B cell (primary cell): ENCODE data around the gene WDR19. TPM values are rescaled to one million over a fixed set of nuclear protein-coding genes. Genes with fewer than 3 reads are reported as not detected.

ENCODE experiments used
- ATAC-seq: fragments of 200-7000 bp; cut with Tn5 transposase; one replicate; pipeline ENCODE4 v1.10.0; 2021; ENCODE audit warnings: low read depth, mild to moderate bottlenecking, moderate number of reproducible peaks, moderate library complexity
- CTCF ChIA-PET: fragments of 350-600 bp; sonication (Branson Sonifier 250); formaldehyde crosslinking; loops from one replicate; lab custom pipeline; 2021; ENCODE audit warnings: antibody characterized with exemption, inconsistent platforms; lab: Charles Lee
- POLR2A ChIA-PET: fragments of 350-600 bp; sonication (Branson Sonifier 250); formaldehyde crosslinking; loops from one replicate; lab custom pipeline; 2021; ENCODE audit warnings: antibody characterized with exemption; lab: Charles Lee
- DNase-seq: peaks from one replicate; pipeline ENCODE4 v3.0.0; 2013
- H2AFZ ChIP-seq: 2 replicates; pipeline ENCODE4 v1.6.1; 2012; ENCODE audit warnings: mild to moderate bottlenecking, low read depth, low read length; ENCODE audit not compliant: insufficient read depth, poor library complexity, severe bottlenecking
- H3K27ac ChIP-seq, 2 donors: 1 replicate in 1 of 2; 2 replicates in 1 of 2; pipeline ENCODE4 v1.5.1; 2012 to 2013; ENCODE audit warnings: low read length in 2 of 2, mild to moderate bottlenecking in 2 of 2, moderate library complexity in 1 of 2
- H3K27me3 ChIP-seq, 4 experiments: fragments of 200-600 bp in 1 of 4; sonication (generic) in 1 of 4; replicated peaks in 1 of 4; 1 replicate in 2 of 4; 2 replicates in 2 of 4; pipeline versions ENCODE4 v1.6.1 to v1.7.0; 2013 to 2016; ENCODE audit warnings: low read length in 3 of 4, mild to moderate bottlenecking in 2 of 4, mixed read lengths in 1 of 4, moderate library complexity in 1 of 4; ENCODE audit not compliant: insufficient read depth in 4 of 4, control insufficient read depth in 3 of 4; ENCODE audit errors: control extremely low read depth in 1 of 4
- H3K36me3 ChIP-seq, 2 experiments: replicated peaks in 1 of 2; 1 replicate in 1 of 2; 2 replicates in 1 of 2; pipeline versions ENCODE4 v1.6.1 to v1.7.1; 2013; ENCODE audit warnings: low read length in 1 of 2; ENCODE audit not compliant: insufficient read depth in 2 of 2, control insufficient read depth in 1 of 2; ENCODE audit errors: control extremely low read depth in 1 of 2, extremely low read depth in 1 of 2
- H3K4me1 ChIP-seq, 2 donors: fragments of 200-600 bp in 1 of 2; sonication (generic) in 1 of 2; 1 replicate in 1 of 2; 2 replicates in 1 of 2; pipeline versions ENCODE4 v1.5.1 to v1.6.1; 2013 to 2017; ENCODE audit warnings: low read length in 2 of 2; ENCODE audit not compliant: control insufficient read depth in 2 of 2, insufficient read depth in 2 of 2
- H3K4me2 ChIP-seq: replicated peaks from 2 replicates; pipeline ENCODE3; 2012; ENCODE audit warnings: mild to moderate bottlenecking, low read depth, low read length; ENCODE audit not compliant: poor library complexity, severe bottlenecking
- H3K4me3 ChIP-seq, 5 experiments: fragments of 200-600 bp in 1 of 5; sonication (generic) in 1 of 5; 1 replicate in 3 of 5; 2 replicates in 2 of 5; pipeline versions ENCODE4 v1.5.1 to v1.7.0; 2011 to 2016; ENCODE audit warnings: low read length in 4 of 5, mild to moderate bottlenecking in 4 of 5, low read depth in 2 of 5, control low read depth in 1 of 5, moderate library complexity in 1 of 5; ENCODE audit not compliant: insufficient read depth in 1 of 5; ENCODE audit errors: control extremely low read depth in 1 of 5, extremely low read depth in 1 of 5
- H3K79me2 ChIP-seq: fragments of 200-600 bp; sonication (generic); one replicate; pipeline ENCODE4 v1.6.0; 2016; ENCODE audit warnings: low read length; ENCODE audit not compliant: control insufficient read depth, insufficient read depth
- H3K9ac ChIP-seq: fragments of 200-600 bp; sonication (generic); 2 replicates; pipeline ENCODE4 v1.6.1; 2017; ENCODE audit warnings: mild to moderate bottlenecking, low read length, moderate library complexity
- H3K9me3 ChIP-seq, 3 donors: one replicate each; pipeline versions ENCODE4 v1.6.1 to v1.7.1; 2013; ENCODE audit warnings: low read length in 2 of 3; ENCODE audit not compliant: control insufficient read depth in 2 of 3, insufficient read depth in 1 of 3; ENCODE audit errors: control extremely low read depth in 1 of 3
- H4K20me1 ChIP-seq: 2 replicates; pipeline ENCODE4 v1.6.0; 2012; ENCODE audit warnings: mild to moderate bottlenecking, low read length; ENCODE audit not compliant: insufficient read depth, control insufficient read depth, poor library complexity, severe bottlenecking
- H3K27ac Mint-ChIP-seq: one replicate; pipeline ENCODE4 v1.8.0; 2021; ENCODE audit warnings: mixed read lengths
- H3K27me3 Mint-ChIP-seq: one replicate; pipeline ENCODE4 v1.8.0; 2021; ENCODE audit warnings: mixed read lengths
- H3K4me1 Mint-ChIP-seq: one replicate; pipeline ENCODE4 v1.8.0; 2021; ENCODE audit warnings: mixed read lengths
- H3K4me3 Mint-ChIP-seq: one replicate; pipeline ENCODE4 v1.8.0; 2021; ENCODE audit warnings: mixed read lengths
- H3K9me3 Mint-ChIP-seq: one replicate; pipeline ENCODE4 v1.8.0; 2022; ENCODE audit warnings: mixed read lengths; ENCODE audit not compliant: insufficient read depth
- CTCF ChIP-seq: fragments of 200-600 bp; IDR thresholded peaks from one replicate; pipeline ENCODE4 v1.8.0; 2022; ENCODE audit warnings: antibody characterized with exemption, mild to moderate bottlenecking
- EZH2 ChIP-seq: IDR thresholded peaks from 2 replicates; pipeline ENCODE4 v1.6.1; 2012; ENCODE audit warnings: borderline replicate concordance, low read depth, mild to moderate bottlenecking, moderate library complexity, low read length; ENCODE audit not compliant: insufficient read depth, poor library complexity, severe bottlenecking
- WGBS: methylation state at CpG from one replicate; pipeline ENCODE4 v1.1.5; 2013; ENCODE audit warnings: missing lambda C conversion rate; ENCODE audit not compliant: insufficient coverage; 5-methylcytosine and 5-hydroxymethylcytosine counted together
- intact Hi-C: fragments of 100-400 bp; cut with micrococcal nuclease; formaldehyde crosslinking; loops from one replicate; pipeline ENCODE4 v1.10.0; 2022
- polyA plus RNA-seq: library from polyadenylated mRNA; depleted of rRNA; stranded (reverse); fragments of >200 nt; gene quantifications from 2 replicates; pipeline ENCODE4 v1.2.3, GENCODE V29; 2012
- total RNA-seq, 2 donors: library from RNA; stranded (reverse); fragments of 120-200 nt in 1 of 2; gene quantifications; 1 replicate in 1 of 2; 2 replicates in 1 of 2; pipeline versions ENCODE4 v1.2.3 to v1.2.4, GENCODE V29; 2013 to 2022

The WDR19 gene
- total and polyA plus RNA-seq, 2 donors (not counting 1 experiment from before 2014, with no cell fraction given): 35.1 to 79.8 TPM

DNA sequence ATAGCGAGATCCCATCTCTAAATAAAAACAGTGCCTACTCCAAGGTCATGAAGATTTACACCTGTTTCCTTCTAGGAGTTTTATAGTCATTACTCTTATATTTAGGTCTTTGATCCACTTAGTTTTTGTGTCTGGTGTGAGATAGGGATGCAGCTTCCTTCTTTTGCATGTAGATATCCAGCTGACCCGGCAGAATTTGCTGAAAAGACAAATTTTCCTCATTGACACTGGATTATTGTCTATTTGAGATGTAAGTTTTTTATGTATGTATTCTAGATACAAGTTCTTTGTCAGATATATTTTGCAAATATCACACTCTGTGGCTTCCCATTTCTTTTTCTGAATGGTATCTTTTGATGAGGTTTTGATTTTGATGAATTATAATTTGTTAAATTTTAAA is 98.4 kb downstream of the WDR19 start:
- intact Hi-C loops: no loop called here
- H3K4me3 Mint-ChIP-seq: no peak overlapping the region
- no peaks in the 10 kb centered on the region for H3K4me1 ChIP-seq
- no peak overlapping the region for H3K4me3 ChIP-seq
- no peak overlapping the region for H2AFZ ChIP-seq
- H3K9me3 ChIP-seq: no peaks in the 10 kb centered on the region
- H3K27ac Mint-ChIP-seq: no peak overlapping the region
- TF ChIP-seq EZH2 (no peak), CTCF (no peak)
- DNase-seq: no peak
- H3K4me2 ChIP-seq: no peak overlapping the region
- no peaks in the 10 kb centered on the region for H3K27me3 ChIP-seq
- ChIA-PET CTCF (no interaction called here), POLR2A (interaction anchor here (0.6 kb wide), 1 partner anchor 383 kb away, joined by 3 read pairs; no protein-coding TSS in a partner anchor)
- no peak overlapping the region for H3K9ac ChIP-seq
- H3K36me3 ChIP-seq: peaks cover 0 to 12% of the 10 kb centered on the region in 2 experiments
- no peaks in the 10 kb centered on the region for H3K79me2 ChIP-seq
- no CpG with 5 or more reads among the region's 2 CpGs for WGBS
- no peak overlapping the region for H3K27ac ChIP-seq
- H3K9me3 Mint-ChIP-seq: no peaks in the 10 kb centered on the region
- no peaks in the 10 kb centered on the region for H3K4me1 Mint-ChIP-seq
- no peaks in the 10 kb centered on the region for H4K20me1 ChIP-seq
- no peaks in the 10 kb centered on the region for H3K27me3 Mint-ChIP-seq
- ATAC-seq: no peak

DNA sequence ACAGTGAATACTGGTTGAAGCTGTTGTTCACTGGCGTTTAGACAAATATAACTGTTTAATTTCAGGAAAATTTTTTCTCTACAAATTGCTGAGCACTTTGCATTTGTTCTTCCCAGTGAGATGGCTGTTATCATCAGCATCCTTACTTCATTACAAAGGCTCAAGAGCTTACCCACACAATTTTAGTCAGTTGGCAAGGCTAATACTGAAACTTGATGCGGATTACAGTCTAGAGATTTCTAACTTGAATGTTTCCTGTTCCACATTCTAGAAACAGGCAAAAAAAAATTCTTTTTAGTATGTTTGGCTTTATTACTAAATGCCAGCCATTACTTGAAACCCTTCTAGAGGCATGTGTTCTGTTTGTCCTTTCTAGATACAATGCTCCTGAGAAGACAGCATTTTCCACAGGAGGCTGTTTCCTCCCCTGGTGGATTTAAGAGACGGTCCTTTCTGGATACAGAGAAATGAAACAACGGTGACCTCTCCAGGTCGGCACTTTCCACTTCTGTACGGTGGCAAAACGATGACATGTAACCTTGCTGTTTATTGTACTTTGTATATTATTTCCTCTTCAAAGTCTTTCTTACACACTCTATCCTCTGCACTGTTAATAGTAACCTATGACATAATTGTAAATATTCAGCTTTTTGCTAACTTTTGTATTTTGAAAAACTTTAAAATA is 102.9 kb downstream of the WDR19 start:
- H3K4me1 Mint-ChIP-seq: no peaks in the 10 kb centered on the region
- H3K4me3 Mint-ChIP-seq: no peak overlapping the region
- DNase-seq: no peak
- H2AFZ ChIP-seq: no peak overlapping the region
- H3K9me3 Mint-ChIP-seq: no peaks in the 10 kb centered on the region
- no peak overlapping the region for H3K9ac ChIP-seq
- H3K27me3 Mint-ChIP-seq: no peaks in the 10 kb centered on the region
- peaks cover 9 to 48% of the 10 kb centered on the region in 2 experiments for H3K36me3 ChIP-seq
- intact Hi-C loops: no loop called here
- no peak overlapping the region for H3K4me2 ChIP-seq
- POLR2A ChIA-PET: no interaction called here
- no peak overlapping the region for H3K4me3 ChIP-seq
- H3K9me3 ChIP-seq: no peaks in the 10 kb centered on the region
- H3K27ac ChIP-seq: no peak overlapping the region
- WGBS: no CpG with 5 or more reads among the region's 7 CpGs
- H4K20me1 ChIP-seq: no peaks in the 10 kb centered on the region
- no peaks in the 10 kb centered on the region for H3K27me3 ChIP-seq
- TF ChIP-seq EZH2 (no peak), CTCF (no peak)
- no peak overlapping the region for H3K27ac Mint-ChIP-seq
- H3K4me1 ChIP-seq: no peaks in the 10 kb centered on the region
- ATAC-seq: no peak
- CTCF ChIA-PET: interaction anchor here (0.7 to 1.2 kb wide), 2 partner anchors 44 to 146 kb away, joined by 3 to 4 read pairs; no protein-coding TSS in a partner anchor
- H3K79me2 ChIP-seq: no peaks in the 10 kb centered on the region
